MV-4-11 (cell line): Measurements from ENCODE around the gene MCCD1.
A peak's percentile ranks its signal among the peaks of the same experiment; 100 is the strongest.

Experiments
- DNase-seq: peaks from one replicate; lab custom pipeline; 2025; lab: John Stamatoyannopoulos, UW

MCCD1 gene

GRCh38 chr6:31513456-31514165 lies 15.2 kb upstream of the MCCD1 start:
- DNase-seq, result no peak

DNA sequence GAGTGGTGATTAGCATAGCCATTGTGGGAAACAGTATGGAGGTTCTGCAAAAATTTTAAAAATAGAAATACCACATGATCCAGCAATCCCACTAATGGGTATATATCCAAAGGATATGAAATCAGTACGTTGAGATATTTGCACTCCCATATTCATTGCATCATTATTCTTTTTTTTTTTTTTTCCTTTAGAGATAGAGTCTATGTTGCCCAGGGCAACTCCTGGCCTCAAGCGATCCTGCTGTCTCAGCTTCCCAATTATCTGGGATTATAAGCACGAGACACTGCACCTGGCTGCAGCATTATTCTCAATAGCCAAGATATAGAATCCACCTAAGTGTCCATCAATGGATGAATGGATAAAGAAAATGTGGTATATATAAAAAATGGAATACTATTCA lies 6.9 kb upstream of the MCCD1 start:
- no peak for DNase-seq

- no peak for DNase-seq
Observed at GRCh38 chr6:31525553-31525931, 3.2 kb upstream of the MCCD1 start.

- no peak for DNase-seq
Observed at GRCh38 chr6:31525932-31526591, 2.7 kb upstream of the MCCD1 start.

- no peak for DNase-seq
Observed at GRCh38 chr6:31528307-31528777, 420 bp upstream of the MCCD1 start.

DNA sequence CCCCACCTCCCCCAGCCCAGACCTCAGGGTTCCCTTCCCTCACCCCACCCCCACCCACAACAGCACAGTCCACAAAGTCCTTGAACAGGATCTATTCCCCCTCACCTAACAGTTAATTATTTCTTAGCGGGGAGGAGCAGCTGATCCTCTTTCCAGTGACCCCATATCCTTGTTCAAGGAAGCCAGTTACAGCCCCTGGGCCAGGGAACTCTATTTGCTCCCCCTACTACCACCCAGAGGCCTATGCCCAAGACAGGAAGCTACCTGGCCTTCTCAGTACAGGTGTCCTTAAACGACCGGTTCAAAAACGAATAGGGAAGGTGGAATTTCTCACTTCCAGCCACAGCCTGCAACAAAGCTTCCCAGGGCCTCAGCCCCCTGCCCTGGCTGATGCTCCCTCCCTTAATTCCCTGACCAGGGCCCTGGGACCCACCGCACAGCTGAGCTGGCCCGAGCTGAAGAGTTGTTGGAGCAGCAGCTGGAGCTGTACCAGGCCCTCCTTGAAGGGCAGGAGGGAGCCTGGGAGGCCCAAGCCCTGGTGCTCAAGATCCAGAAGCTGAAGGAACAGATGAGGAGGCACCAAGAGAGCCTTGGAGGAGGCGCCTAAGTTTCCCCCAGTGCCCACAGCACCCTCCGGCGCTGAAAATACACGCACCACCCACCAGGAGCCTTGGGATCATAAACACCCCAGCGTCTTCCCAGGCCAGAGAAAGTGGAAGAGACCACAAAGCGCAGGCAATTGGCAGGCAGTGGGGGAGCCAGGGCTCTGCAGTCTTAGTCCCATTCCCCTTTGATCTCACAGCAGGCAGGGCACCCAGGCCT lies 778 bp downstream of the MCCD1 start:
- DNase-seq, result no peak

DNA sequence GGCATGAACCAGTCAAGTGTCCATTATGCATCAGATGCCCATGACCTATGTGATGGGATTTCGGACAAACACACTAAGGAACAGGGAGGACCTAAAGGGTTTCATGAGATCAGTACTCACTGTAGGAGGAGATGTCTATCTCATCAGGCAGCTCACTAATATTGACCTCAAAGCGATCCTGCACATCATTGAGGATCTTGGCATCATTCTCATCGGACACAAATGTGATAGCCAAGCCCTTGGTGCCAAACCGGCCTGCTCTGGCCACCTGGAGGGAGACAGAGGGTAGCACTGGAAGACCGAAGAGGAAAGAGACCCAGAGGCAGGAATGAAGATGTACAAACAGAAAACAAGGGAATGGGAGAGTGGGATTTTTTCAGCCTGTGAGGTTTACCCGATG lies 1.9 kb downstream of the MCCD1 start:
- DNase-seq, result no peak

DNA sequence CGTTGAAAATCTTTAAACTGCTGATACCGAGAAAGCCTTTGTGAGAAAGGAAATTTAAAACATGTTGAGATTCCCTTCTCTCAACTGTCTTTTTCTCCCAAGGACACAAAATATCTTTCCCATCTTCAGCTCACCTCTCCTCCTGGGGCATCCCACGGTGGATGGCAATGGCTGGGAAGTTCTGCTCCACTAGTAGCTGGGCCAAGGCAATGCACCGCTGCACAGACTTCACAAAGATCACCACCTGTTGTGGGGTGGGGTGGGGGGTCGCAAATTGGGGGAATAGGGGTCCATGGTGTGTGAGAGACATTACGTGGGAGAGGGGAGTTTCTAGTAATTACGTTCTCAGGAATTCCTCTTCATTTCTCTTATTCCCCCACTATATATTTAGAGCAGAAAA lies 2.4 kb downstream of the MCCD1 start:
- DNase-seq, result no peak

DNA sequence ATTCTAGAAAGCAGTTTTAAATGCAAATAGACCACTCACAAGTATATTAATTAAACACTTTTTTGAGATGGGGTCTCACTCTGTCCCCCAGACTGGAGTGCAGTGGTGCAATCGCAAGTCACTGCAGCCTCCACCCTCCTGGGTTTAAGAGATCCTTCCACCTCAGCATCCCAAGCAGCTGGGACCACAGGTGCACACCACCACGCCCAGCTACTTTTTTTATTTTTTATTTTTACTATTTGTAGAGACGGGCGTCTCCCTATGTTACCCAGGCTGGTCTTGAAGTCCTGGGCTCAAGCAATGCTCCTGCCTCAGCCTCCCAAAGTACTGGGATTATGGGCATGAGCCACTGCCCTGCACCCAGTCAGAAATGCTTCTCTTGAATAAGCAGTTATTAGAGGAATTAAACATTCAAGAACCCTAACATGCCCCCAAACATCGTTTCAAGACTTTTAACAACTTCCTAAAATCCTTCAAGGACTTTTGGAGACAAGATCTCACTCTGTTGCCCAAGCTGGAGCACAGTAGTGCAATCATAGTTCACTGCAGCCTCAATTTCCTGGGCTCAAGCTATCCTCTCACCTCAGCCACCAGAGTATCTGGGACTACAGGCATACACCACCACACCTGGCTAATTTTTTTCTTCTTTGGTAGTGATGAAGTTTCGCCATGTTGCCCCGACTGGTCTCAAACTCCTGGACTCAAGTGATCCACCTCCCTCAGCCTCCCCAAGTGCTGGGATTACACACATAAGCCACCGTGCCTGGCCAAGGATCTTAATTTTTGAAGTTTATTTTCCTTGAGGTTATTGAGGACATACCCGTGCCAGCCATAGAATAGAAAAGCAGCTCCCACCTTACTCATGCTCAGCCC lies 3.2 kb downstream of the MCCD1 start:
- DNase-seq, result no peak

DNA sequence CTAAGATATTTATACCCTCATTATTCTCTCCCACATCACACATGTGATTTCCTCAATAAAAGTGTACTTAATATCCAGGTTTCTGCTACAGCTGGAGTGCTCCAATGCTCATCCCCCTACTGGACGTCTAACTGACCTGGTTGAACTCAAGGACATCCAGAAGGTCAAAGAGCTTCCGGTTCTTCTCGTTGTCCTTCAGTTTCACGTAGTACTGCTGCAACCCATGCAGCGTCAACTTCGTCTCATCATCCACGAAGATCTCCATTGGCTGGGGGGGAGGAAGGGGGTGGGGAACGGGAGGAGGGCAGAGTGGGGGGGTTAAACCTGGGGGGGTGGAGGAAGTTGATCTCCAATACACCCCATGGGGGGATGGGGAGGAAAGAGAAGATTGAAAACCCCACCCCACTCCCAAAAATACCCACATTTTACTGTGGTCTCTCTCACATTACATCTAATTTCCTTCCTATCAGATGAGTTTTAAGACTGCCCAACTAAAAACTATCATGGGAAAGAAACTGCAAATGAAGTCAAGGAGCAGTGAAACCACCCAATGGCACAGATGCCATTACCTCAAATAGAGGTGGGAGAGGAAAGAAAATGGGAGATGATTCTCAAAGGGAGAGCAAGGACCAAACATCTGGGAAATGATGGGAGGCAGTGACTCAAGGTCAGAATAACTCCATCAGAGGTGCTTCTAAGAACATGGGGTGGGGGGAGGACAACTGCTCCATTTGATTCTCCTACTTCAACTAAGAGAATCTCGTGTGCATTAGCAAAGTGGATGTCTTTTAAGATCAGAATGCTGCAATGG lies 4.1 kb downstream of the MCCD1 start:
- DNase-seq, result no peak

DNA sequence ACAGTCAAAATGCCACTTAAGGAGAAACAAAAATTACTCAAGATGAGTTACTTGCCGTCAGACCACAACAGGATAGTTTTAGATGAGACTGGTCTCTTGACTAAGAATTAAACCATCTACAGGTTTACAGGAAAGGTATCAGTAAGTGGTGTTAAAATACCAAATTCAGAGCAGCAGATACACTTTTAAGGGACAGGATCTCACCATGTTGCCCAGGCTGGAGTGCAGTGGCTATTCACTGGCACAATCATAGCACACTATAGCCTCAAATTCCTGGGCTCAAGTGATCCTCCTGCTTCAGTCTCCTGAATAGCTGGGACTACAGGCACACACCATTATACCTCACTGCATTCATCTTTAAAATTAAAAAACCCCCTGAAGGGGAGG lies 4.7 kb downstream of the MCCD1 start:
- DNase-seq, result no peak

DNA sequence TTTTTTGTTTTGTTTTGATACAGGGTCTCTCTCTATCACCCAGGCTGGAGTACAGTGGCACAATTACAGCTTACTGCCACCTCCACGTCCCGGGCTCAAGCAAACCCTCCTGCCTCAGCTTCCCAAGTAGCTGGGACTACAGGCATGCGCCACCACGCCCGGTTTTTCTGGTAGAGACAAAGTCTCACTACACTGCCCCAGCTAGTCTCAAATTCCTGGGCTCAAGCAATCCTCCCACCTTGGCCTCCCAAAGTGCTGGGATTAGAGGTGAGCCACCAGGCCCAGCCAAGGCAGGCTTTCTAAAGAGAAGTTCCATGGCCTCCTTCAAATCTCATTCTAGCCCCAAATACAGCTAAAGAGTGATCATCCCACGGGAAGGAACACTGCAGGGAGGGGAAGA lies 5.2 kb downstream of the MCCD1 start:
- DNase-seq, result no peak

DNA sequence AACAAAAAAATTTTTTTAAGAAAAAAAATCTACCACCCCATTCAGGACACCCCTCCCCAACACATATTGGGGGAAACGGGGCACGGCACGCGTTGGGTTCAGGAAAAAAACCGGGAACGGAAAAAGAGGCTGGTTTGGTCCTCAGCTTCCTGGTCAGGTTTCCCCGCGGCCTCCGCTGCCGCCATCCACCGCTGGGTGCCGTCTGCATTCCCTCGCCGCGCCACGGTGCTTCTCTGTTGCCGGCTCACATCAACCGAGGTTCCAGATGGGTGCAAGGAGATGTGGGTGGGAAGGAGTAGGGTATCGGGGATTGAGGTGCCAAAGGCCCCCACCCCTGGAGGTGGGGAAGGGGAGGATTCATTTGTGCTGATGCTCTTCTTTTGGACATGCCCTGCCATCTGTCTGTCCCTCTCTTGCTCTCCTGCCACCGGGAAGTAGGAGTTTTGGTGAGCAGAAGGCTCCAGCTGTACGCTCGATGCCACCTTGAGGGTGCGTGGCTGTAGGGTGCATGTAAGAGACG lies 5.8 kb downstream of the MCCD1 start:
- DNase-seq, result no peak

DNA sequence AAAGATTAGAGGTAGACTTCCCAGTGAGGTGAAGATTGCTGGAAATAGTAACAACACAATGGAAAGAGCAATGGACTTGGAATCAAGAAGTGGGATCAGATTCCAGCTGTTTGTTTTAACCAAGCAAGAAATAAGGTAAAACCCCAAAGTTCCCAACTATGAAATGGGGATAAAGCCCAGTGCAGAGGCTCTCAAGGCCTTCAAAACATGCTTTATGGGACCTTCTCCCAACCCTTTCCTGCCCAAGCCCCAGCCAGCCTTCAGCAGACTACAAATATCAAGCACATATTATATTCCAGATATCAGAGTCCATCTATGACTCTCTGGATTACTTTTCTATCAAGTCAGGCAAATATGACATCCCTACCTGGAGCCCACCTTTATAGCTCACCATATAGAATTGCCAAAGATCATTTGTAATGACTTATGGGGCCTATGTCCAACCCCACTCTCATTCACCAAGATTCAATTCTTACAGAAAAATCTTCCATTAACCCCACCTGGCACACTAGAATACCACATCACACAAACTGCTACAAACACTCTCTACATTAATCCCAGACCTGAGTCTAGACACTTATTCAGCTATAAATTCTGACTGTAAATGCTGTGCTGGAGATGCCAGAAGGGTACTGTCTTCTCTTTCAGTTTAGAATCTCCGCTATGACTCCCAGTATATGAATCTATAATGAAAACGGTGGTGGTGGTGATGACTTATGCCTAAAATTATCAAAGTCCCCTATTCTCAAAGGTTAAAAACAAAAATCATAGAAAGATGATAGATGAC lies 7.0 kb downstream of the MCCD1 start:
- no peak for DNase-seq

DNA sequence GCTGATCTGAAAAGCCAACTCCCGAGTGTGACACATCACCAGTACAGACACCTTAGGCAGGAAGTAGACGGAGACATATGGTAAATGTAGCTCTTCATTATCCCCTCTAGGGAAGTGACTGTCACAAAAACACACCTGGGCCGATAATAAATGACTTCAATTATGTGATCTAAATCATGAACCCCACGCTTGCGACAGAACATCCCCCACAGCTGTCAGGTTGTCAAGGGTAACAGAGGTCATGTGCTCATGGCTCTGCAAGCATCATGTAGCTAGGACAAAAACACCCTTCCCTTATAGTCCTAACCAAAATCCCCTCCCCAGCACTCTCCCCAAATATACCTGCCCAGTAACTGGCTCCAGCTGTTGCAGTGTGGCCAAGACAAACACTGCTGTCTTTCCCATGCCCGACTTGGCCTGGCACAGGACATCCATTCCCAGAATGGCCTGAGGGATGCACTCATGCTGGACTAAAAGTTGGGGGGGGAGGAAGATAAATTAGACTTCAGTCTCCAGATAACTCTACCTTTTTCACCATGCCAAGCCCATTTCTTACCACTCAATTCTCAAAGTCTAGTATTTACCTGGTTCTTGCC lies 10.1 kb downstream of the MCCD1 start:
- DNase-seq, result no peak

- no peak for DNase-seq
Observed at GRCh38 chr6:31540640-31541039, 11.9 kb downstream of the MCCD1 start.

DNA sequence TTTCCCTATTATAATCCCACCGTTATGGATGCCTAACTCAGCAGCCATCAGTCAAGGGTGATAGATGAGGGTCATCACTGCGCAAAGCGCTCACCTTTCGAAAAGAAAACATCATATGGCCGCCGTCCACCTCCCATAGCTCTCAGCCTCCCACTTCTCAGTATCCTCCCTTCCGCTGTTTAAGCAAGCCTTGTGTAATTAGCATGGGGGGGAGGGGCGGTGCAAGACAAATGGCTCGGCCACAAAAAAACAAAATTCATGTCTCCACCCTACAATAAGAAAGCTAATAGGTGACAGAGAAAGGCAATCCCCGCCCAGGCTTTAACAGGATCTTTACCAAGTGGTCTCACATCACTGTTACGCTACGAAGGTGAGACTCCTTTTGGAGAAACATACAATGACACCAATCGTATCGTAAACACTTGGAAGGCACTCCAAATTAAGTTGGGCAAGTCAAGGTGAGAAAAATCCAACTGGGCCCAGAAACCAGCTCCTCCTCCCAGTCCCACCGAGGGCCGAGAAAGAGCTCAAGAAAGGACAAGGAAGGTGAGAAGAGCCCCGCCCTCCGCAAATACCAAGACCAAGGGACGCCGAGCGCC lies 12.4 kb downstream of the MCCD1 start:
- DNase-seq, result peak; percentile 62

- DNase-seq, result peak; percentile 95
Observed at GRCh38 chr6:31541658-31542521, 13.1 kb downstream of the MCCD1 start, which contains the start of gene DDX39B. Gene DDX39B, minus strand, starts transcription at chr6:31542003. Its CDS starts 1,471 bp downstream, at chr6:31540532.
